Germinal center (tissue), 1 donor: ENCODE results near the gene ATP5MC3.

ENCODE experiments used
- DNase-seq: peaks from one replicate; pipeline ENCODE4 v3.0.0; 2012; ENCODE audit warnings: mixed read lengths, low spot score

Gene ATP5MC3

GRCh38 chr2:175167792-175168563 lies 13.5 kb downstream of the ATP5MC3 start, which contains the start of gene ATF2:
ATF2 (minus strand) TSS chr2:175168203; CDS start chr2:175136443, 31,760 bp downstream.
- DNase-seq = peak; percentile 97

GRCh38 chr2:175167076-175167791 lies 14.3 kb downstream of the ATP5MC3 start:
- DNase-seq = peak; percentile 28

- no peak for DNase-seq
Measured at GRCh38 chr2:175166216-175166824, 15.2 kb downstream of the ATP5MC3 start.

GRCh38 chr2:175164235-175164634 lies 17.3 kb downstream of the ATP5MC3 start:
- DNase-seq = no peak

GRCh38 chr2:175158894-175159293 lies 22.6 kb downstream of the ATP5MC3 start:
- DNase-seq = no peak

- DNase-seq = no peak
Measured at GRCh38 chr2:175156534-175156933, 25.0 kb downstream of the ATP5MC3 start.

- DNase-seq = no peak
Measured at GRCh38 chr2:175154661-175155082, 26.8 kb downstream of the ATP5MC3 start.

- DNase-seq = no peak
Measured at GRCh38 chr2:175152242-175152641, 29.3 kb downstream of the ATP5MC3 start.

- DNase-seq = no peak
Measured at GRCh38 chr2:175151791-175152190, 29.7 kb downstream of the ATP5MC3 start.

- no peak for DNase-seq
Measured at GRCh38 chr2:175147186-175147585, 34.3 kb downstream of the ATP5MC3 start.

- DNase-seq = no peak
Measured at GRCh38 chr2:175143678-175144077, 37.8 kb downstream of the ATP5MC3 start.

GRCh38 chr2:175143191-175143590 lies 38.3 kb downstream of the ATP5MC3 start:
- DNase-seq = no peak

- no peak for DNase-seq
Measured at GRCh38 chr2:175140332-175140731, 41.2 kb downstream of the ATP5MC3 start.

- no peak for DNase-seq
Measured at GRCh38 chr2:175137793-175138192, 43.7 kb downstream of the ATP5MC3 start.

GRCh38 chr2:175136334-175137215 lies 44.9 kb downstream of the ATP5MC3 start:
- no peak for DNase-seq

- no peak for DNase-seq
Measured at GRCh38 chr2:175135862-175136261, 45.6 kb downstream of the ATP5MC3 start.

GRCh38 chr2:175135177-175135576 lies 46.3 kb downstream of the ATP5MC3 start:
- no peak for DNase-seq

- DNase-seq = no peak
Measured at GRCh38 chr2:175131252-175131651, 50.3 kb downstream of the ATP5MC3 start.

- no peak for DNase-seq
Measured at GRCh38 chr2:175126661-175127060, 54.8 kb downstream of the ATP5MC3 start.
